Body of pancreas (tissue), 4 donors: ENCODE results near the gene ROR1.

Experiments used
- CTCF ChIP-seq, 7 experiments: fragments of 450-650 bp in 4 of 7; fragments of 200-600 bp in 3 of 7; sonication (generic) in 3 of 7; IDR thresholded peaks; one replicate each; pipeline ENCODE4 v1.5.1; 2016 to 2019; ENCODE audit warnings: antibody characterized with exemption in 7 of 7
- POLR2A ChIP-seq, 3 donors: fragments of 450-650 bp; IDR thresholded peaks; one replicate each; pipeline ENCODE4 v1.6.1; 2016; ENCODE audit warnings: antibody characterized with exemption in 3 of 3, mild to moderate bottlenecking in 2 of 3

- TF ChIP-seq CTCF (IDR thresholded peaks at IDR 0.05): no peak
- no peak for TF ChIP-seq POLR2A (IDR thresholded peaks at IDR 0.05)
Measured at GRCh38 chr1:63799307-63799706, 25.5 kb downstream of the ROR1 start.
